GM12891 (cell line): ENCODE data around the gene SELENOS.

ENCODE experiments used
- DNase-seq: peaks from one replicate; pipeline ENCODE4 v3.0.0; 2011; ENCODE audit warnings: low spot score; ENCODE audit not compliant: insufficient read length
- FAIRE-seq: peaks from 2 replicates; lab custom pipeline; 2011; peaks lifted over from hg19 to GRCh38; lab: Jason Lieb, UNC
- PAX5 ChIP-seq: IDR thresholded peaks from 2 replicates; pipeline ENCODE4 v1.6.1; 2011; ENCODE audit warnings: low read length, moderate library complexity, mild to moderate bottlenecking; ENCODE audit not compliant: insufficient read depth, severe bottlenecking
- POLR2A ChIP-seq: IDR thresholded peaks from 2 replicates; pipeline ENCODE4 v1.6.1; 2011; ENCODE audit warnings: low read depth, low read length, control low read depth
- POLR2AphosphoS5 ChIP-seq: IDR thresholded peaks from 2 replicates; pipeline ENCODE4 v1.6.1; 2011; ENCODE audit warnings: low read depth, low read length, control low read depth
- POU2F2 ChIP-seq: IDR thresholded peaks from 2 replicates; pipeline ENCODE4 v1.6.1; 2011; ENCODE audit warnings: low read depth, mild to moderate bottlenecking, control low read depth, low read length, moderate library complexity
- SPI1 ChIP-seq: IDR thresholded peaks from 2 replicates; pipeline ENCODE4 v1.6.1; 2011; ENCODE audit warnings: low read depth, low read length, control low read depth
- TAF1 ChIP-seq: IDR thresholded peaks from 2 replicates; pipeline ENCODE4 v1.6.1; 2011; ENCODE audit warnings: low read depth, low read length, control low read depth

SELENOS gene

GRCh38 chr15:101313041-101313761 is 35.9 kb upstream of the SELENOS start:
- DNase-seq (no peak), FAIRE-seq (no peak)
- TF ChIP-seq POLR2A (no peak), POU2F2 (no peak), PAX5 (no peak), SPI1 (no peak), POLR2AphosphoS5 (no peak), TAF1 (no peak)

GRCh38 chr15:101310508-101310907 is 33.2 kb upstream of the SELENOS start:
- no peak for FAIRE-seq
- no peak for TF ChIP-seq POU2F2
- no peak for TF ChIP-seq POLR2A
- TF ChIP-seq SPI1: no peak
- TF ChIP-seq PAX5: no peak
- no peak for TF ChIP-seq POLR2AphosphoS5
- no peak for TF ChIP-seq TAF1

GRCh38 chr15:101310161-101310480 is 32.8 kb upstream of the SELENOS start:
- TF ChIP-seq POU2F2 (no peak), TAF1 (no peak)
- DNase-seq (no peak), FAIRE-seq (no peak)

More at GRCh38 chr15:101310508-101310907, 33.2 kb upstream of the SELENOS start:
- DNase-seq: no peak

GRCh38 chr15:101309436-101310160 is 32.3 kb upstream of the SELENOS start:
- TF ChIP-seq POLR2A: no peak
- no peak for TF ChIP-seq SPI1
- no peak for TF ChIP-seq PAX5
- TF ChIP-seq POLR2AphosphoS5: no peak
- no peak for TF ChIP-seq POU2F2
- TF ChIP-seq TAF1: no peak
- no peak for FAIRE-seq
- DNase-seq: no peak

- DNase-seq: no peak
- TF ChIP-seq POLR2AphosphoS5 (no peak), PAX5 (no peak), SPI1 (no peak), TAF1 (no peak), POU2F2 (no peak), POLR2A (no peak)
- no peak for FAIRE-seq
These were observed 31.5 kb upstream of the SELENOS start for GRCh38 chr15:101308604-101309435.

- DNase-seq (no peak), FAIRE-seq (no peak)
- TF ChIP-seq POLR2AphosphoS5: no peak
- TF ChIP-seq PAX5: no peak
- TF ChIP-seq POU2F2: no peak
- TF ChIP-seq SPI1: no peak
- no peak for TF ChIP-seq TAF1
- TF ChIP-seq POLR2A: no peak
These were observed 30.8 kb upstream of the SELENOS start for GRCh38 chr15:101307897-101308603.

- FAIRE-seq: peak; percentile 40
- DNase-seq: no peak
- TF ChIP-seq SPI1 (no peak), POU2F2 (no peak), POLR2A (no peak), TAF1 (no peak), PAX5 (no peak), POLR2AphosphoS5 (no peak)
These were observed 30.0 kb upstream of the SELENOS start for GRCh38 chr15:101307048-101307896.

- DNase-seq (no peak), FAIRE-seq (no peak)
- no peak for TF ChIP-seq PAX5
- no peak for TF ChIP-seq POU2F2
- no peak for TF ChIP-seq TAF1
- TF ChIP-seq POLR2AphosphoS5: no peak
- TF ChIP-seq SPI1: no peak
- no peak for TF ChIP-seq POLR2A
These were observed 29.2 kb upstream of the SELENOS start for GRCh38 chr15:101306341-101307047.

GRCh38 chr15:101305820-101306255 is 28.6 kb upstream of the SELENOS start:
- TF ChIP-seq TAF1 (no peak), POU2F2 (no peak), SPI1 (no peak), POLR2AphosphoS5 (no peak), POLR2A (no peak), PAX5 (no peak)
- no peak for DNase-seq
- FAIRE-seq: no peak
